Parathyroid adenoma (tissue), 2 donors: ENCODE results near the gene POU6F2.

Source experiments
- H2AFZ ChIP-seq: fragments of 300-600 bp; sonication (generic); one replicate; pipeline ENCODE4 v1.7.0; 2017; ENCODE audit warnings: antibody characterized with exemption, mild to moderate bottlenecking
- H3K27ac ChIP-seq: fragments of 300-600 bp; sonication (generic); one replicate; pipeline ENCODE4 v1.7.0; 2017
- H3K27me3 ChIP-seq: fragments of 300-600 bp; sonication (generic); one replicate; pipeline ENCODE4 v1.7.0; 2017; ENCODE audit warnings: low read length; ENCODE audit not compliant: control insufficient read depth, insufficient read depth
- H3K36me3 ChIP-seq: fragments of 300-600 bp; sonication (generic); one replicate; pipeline ENCODE4 v1.7.0; 2017; ENCODE audit warnings: low read length; ENCODE audit not compliant: control insufficient read depth, insufficient read depth
- H3K4me1 ChIP-seq: fragments of 300-600 bp; sonication (generic); one replicate; pipeline ENCODE4 v1.7.0; 2017; ENCODE audit warnings: control low read depth
- H3K4me2 ChIP-seq: fragments of 300-600 bp; sonication (generic); one replicate; pipeline ENCODE4 v1.7.0; 2017; ENCODE audit warnings: low read length
- H3K4me3 ChIP-seq: fragments of 300-600 bp; sonication (generic); one replicate; pipeline ENCODE4 v1.7.0; 2017; ENCODE audit warnings: low read depth, low read length
- H3K79me2 ChIP-seq: fragments of 300-600 bp; sonication (generic); one replicate; pipeline ENCODE4 v1.7.0; 2017; ENCODE audit warnings: control low read depth
- H3K9ac ChIP-seq: fragments of 300-600 bp; sonication (generic); one replicate; pipeline ENCODE4 v1.7.0; 2017; ENCODE audit warnings: mild to moderate bottlenecking
- H3K9me3 ChIP-seq: fragments of 300-600 bp; sonication (generic); one replicate; pipeline ENCODE4 v1.7.0; 2017; ENCODE audit warnings: low read length; ENCODE audit not compliant: control insufficient read depth
- TF ChIP-seq, protein P1 (sequence below): fragments of 300-600 bp; sonication (generic); IDR thresholded peaks from one replicate; pipeline ENCODE4 v1.7.0; 2017; ENCODE audit warnings: antibody characterized with exemption, mild to moderate bottlenecking
- donor health status: primary hyperparathyroidism.

Gene POU6F2

DNA sequence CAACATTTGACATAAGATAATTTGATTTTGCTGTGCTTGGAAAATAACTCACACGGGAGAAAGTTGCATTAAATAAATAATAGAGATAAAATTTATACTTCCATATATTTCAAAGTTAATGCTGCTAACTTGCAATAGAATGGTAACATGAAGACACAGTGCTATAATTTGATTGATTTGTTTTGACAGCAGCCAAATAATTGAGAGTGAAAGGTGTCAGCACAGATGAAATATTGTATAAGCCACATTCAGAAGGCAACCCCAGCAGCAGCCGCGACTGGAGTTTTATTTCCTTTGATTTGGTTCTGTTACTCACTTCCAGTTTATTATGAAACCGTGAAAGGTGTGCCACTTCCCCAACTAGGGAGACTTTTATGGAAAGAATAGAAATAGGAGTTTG is 242.2 kb downstream of the POU6F2 start:
- H3K9me3 ChIP-seq, result no peaks in the 10 kb centered on the region
- H2AFZ ChIP-seq, result no peak overlapping the region
- H3K79me2 ChIP-seq, result no peaks in the 10 kb centered on the region
- H3K4me2 ChIP-seq, result no peak overlapping the region
- H3K4me1 ChIP-seq, result no peaks in the 10 kb centered on the region
- H3K9ac ChIP-seq, result no peak overlapping the region
- H3K4me3 ChIP-seq, result no peak overlapping the region
- no peaks in the 10 kb centered on the region for H3K27me3 ChIP-seq
- no peaks in the 10 kb centered on the region for H3K36me3 ChIP-seq
- TF ChIP-seq, protein P1, sequence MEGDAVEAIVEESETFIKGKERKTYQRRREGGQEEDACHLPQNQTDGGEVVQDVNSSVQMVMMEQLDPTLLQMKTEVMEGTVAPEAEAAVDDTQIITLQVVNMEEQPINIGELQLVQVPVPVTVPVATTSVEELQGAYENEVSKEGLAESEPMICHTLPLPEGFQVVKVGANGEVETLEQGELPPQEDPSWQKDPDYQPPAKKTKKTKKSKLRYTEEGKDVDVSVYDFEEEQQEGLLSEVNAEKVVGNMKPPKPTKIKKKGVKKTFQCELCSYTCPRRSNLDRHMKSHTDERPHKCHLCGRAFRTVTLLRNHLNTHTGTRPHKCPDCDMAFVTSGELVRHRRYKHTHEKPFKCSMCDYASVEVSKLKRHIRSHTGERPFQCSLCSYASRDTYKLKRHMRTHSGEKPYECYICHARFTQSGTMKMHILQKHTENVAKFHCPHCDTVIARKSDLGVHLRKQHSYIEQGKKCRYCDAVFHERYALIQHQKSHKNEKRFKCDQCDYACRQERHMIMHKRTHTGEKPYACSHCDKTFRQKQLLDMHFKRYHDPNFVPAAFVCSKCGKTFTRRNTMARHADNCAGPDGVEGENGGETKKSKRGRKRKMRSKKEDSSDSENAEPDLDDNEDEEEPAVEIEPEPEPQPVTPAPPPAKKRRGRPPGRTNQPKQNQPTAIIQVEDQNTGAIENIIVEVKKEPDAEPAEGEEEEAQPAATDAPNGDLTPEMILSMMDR, result no peak
- no peak overlapping the region for H3K27ac ChIP-seq

DNA sequence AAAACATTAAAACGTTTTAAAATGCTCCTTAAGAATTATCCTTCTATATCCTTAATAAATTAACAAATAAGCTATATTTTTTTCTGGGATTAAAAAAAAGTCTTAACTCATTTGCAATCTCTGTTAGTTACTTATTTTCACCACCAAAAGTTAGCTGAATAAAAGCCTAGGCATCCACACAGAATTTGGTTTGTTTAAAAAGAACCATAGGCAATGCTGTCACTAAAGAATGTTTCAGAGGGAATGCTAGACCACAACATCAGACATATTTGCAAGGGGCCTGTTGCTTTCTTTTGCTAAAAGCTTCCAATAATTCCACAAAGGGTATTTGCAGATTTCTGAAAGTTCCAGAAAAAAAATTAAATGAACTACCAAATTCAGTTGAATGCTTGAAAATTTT is 244.2 kb downstream of the POU6F2 start:
- no peak overlapping the region for H2AFZ ChIP-seq
- H3K9me3 ChIP-seq, result no peaks in the 10 kb centered on the region
- H3K9ac ChIP-seq, result no peak overlapping the region
- H3K27me3 ChIP-seq, result no peaks in the 10 kb centered on the region
- H3K36me3 ChIP-seq, result no peaks in the 10 kb centered on the region
- no peak overlapping the region for H3K27ac ChIP-seq
- H3K4me3 ChIP-seq, result no peak overlapping the region
- TF ChIP-seq, protein P1, result no peak
- H3K79me2 ChIP-seq, result no peaks in the 10 kb centered on the region
- no peak overlapping the region for H3K4me2 ChIP-seq
- H3K4me1 ChIP-seq, result no peaks in the 10 kb centered on the region

DNA sequence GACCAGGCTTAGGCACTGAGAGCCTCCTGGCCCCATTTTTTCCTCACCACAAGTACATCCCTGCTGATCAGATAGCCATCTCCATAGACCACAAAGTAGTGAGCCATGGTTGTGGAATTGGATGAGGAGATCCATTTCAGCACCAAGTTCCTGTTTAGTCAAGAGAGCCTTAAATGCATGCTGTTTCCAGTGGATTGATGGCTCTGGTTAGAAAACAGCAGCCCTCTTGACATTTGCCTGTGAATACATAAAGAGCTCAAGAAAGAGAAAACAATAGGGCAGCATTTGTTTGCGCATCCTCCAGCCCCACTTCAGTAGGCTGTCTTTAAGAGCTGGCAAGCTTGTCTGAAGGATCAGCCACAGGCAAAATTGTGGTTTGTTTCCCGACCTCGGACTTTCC is 251.2 kb downstream of the POU6F2 start:
- Histone ChIP-seq H3K27ac (no peak overlapping the region), H3K4me3 (no peak overlapping the region), H3K9me3 (no peaks in the 10 kb centered on the region), H3K36me3 (no peaks in the 10 kb centered on the region), H3K79me2 (no peaks in the 10 kb centered on the region), H3K27me3 (no peaks in the 10 kb centered on the region), H2AFZ (no peak overlapping the region), H3K9ac (no peak overlapping the region), H3K4me1 (no peaks in the 10 kb centered on the region), H3K4me2 (no peak overlapping the region)
- TF ChIP-seq, protein P1, result no peak

DNA sequence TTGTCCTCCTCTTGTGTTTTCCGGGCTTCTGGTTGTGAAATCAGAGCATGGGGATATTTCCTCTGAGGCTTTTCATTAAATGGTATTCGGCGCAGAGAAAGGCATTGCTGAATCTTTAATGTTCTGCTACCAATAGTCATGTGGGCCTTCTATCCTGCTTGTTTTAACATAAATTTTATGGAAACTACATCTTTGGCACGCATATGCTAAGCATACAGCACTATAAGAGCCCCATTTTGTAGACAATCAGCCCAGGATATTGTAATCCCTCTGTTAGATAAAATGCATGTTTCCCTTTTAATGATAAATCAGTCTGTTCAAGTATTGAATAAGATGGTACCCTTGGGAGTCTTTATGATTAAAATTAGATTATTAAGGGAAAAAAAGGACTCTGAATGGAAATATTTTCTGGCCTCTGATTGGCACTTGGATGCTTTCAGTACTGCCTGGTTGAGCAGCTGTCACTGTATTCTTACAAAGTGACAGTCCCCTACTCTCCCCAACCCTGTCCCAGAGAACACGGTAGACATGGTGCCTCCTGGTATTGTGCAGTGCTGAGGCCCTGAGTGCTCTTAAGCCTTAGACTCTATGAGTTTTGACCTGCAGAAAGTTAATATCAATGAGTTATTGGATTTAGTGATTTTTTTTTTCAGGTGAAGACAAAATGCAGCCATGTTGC is 256.3 kb downstream of the POU6F2 start:
- Histone ChIP-seq H3K9ac (no peak overlapping the region), H3K36me3 (no peaks in the 10 kb centered on the region), H3K9me3 (no peaks in the 10 kb centered on the region), H3K27me3 (no peaks in the 10 kb centered on the region), H3K4me1 (no peaks in the 10 kb centered on the region), H3K79me2 (no peaks in the 10 kb centered on the region), H3K4me2 (no peak overlapping the region), H3K4me3 (no peak overlapping the region), H3K27ac (no peak overlapping the region), H2AFZ (no peak overlapping the region)
- TF ChIP-seq, protein P1, result no peak

DNA sequence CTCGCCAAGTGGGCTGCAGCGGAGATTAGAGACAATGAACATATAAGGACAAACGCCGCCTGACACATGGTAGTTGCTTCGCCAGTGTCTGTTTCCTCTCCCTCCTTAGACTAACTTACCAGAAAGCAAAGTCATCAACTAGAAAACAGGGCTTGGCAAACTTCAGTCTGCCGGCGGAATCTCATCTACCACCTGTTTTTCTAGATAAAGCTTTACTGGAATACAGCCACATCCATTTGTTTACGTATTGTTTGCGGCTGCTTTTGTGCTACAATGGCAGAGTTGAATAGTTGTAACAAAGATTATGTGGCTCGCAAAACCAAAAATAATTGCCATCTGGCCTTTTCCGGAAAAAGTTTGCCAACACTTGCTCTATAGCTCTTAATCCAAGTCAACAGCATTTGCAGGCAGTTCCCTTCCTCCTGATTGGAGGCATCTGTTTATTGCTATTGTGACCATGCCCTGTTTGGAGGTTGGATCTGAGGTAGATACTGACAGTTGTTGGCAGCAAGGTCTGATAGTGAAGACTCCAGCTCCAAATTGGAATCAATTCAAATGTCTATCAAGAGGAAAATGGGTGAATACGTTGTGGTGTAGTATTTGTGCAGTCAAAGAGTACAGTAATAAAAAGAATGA is 260.6 kb downstream of the POU6F2 start:
- no peak overlapping the region for H3K4me3 ChIP-seq
- H3K9me3 ChIP-seq, result no peaks in the 10 kb centered on the region
- H3K27ac ChIP-seq, result no peak overlapping the region
- no peaks in the 10 kb centered on the region for H3K4me1 ChIP-seq
- H3K79me2 ChIP-seq, result no peaks in the 10 kb centered on the region
- no peaks in the 10 kb centered on the region for H3K27me3 ChIP-seq
- H3K36me3 ChIP-seq, result no peaks in the 10 kb centered on the region
- H2AFZ ChIP-seq, result no peak overlapping the region
- no peak overlapping the region for H3K9ac ChIP-seq
- TF ChIP-seq, protein P1, result no peak
- H3K4me2 ChIP-seq, result no peak overlapping the region
